ENCODE results near the gene GLYATL1. TPM values are rescaled to one million over a fixed set of nuclear protein-coding genes. Genes with fewer than 3 reads are reported as not detected.

GLYATL1 gene
- total RNA-seq, 4 donors from 2014 or later, result 3.9 TPM; not detected in 3

DNA sequence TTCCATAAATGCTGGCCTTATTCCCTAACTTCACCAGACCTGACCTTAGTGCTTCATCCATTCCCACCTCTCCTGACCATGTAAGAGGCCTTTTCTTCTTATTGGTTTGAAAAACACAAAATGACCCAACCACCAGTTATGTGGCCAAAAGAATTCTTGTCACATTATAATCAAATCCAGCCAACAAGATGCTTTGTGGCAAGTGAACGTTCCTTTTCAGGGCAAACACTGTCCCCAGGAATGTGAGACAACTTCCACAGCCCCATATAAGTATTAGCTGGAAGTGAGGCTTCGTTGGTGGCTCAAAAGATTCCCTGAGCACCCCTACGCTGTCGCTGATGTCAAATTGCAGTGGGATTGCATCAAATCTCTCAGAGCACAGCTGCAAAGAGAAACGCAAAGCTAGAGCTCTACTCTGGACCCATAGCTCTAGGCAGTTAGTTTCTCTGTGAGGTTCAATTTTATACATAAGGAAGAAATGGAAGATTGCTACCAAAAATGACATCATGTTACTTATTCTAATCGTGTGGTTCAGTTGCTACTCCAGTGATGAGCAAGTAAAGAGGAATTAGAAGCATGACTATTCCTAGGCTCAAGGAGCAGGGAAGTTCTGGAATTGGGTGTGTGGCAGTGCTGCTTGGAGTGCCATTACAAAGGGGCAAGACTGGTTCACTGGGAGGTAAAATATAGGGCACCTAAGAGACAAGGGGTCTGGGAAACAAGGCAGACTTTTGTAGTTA is 26.1 kb downstream of the GLYATL1 start:
- Histone ChIP-seq H3K36me3 (no peaks in the 10 kb centered on the region), H3K4me1 (no peaks in the 10 kb centered on the region), H3K9me3 (no peaks in the 10 kb centered on the region), H3K27me3 (peaks cover 40% of the 10 kb centered on the region), H3K27ac (no peak overlapping the region), H3K4me3 (no peak overlapping the region)
- WGBS, 2 donors (ENCODE audit: low coverage in 1 of 2), result 58 to 71% methylated on average over 1 to 6 of the region's 6 CpGs
- ATAC-seq, result no peak
- no peak for TF ChIP-seq POLR2A (IDR thresholded peaks at IDR 0.05)

DNA sequence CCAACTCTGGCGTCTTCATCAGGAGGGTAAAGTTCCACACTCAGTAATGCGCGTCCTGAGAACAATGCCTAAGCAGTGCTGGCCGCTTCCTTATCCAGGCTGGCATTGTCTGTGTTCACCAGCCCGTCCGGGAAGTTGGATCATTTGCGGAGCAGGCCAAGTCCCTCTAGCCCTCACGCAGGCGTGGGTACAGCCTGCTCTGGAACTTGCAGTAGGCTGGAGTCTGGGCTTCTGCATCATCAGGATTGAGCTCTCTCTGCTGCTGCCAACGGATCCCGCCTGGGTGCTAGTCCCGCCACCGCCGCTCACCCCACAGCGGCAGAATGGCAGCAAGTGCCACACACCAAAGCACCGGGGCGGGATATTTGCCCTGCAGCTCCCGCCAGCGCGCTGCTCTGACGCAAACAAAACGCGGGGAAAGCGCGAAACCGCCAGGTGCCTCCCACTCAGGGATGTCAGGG is 29.0 kb downstream of the GLYATL1 start:
- H3K9me3 ChIP-seq, result peaks cover 0 to 15% (median 0%) of the 10 kb centered on the region in 3 donors
- no peak overlapping the region for H3K27ac ChIP-seq
- no peaks in the 10 kb centered on the region for H3K36me3 ChIP-seq
- no peak for TF ChIP-seq POLR2AphosphoS5 (IDR thresholded peaks at IDR 0.05)
- TF ChIP-seq, protein P1, sequence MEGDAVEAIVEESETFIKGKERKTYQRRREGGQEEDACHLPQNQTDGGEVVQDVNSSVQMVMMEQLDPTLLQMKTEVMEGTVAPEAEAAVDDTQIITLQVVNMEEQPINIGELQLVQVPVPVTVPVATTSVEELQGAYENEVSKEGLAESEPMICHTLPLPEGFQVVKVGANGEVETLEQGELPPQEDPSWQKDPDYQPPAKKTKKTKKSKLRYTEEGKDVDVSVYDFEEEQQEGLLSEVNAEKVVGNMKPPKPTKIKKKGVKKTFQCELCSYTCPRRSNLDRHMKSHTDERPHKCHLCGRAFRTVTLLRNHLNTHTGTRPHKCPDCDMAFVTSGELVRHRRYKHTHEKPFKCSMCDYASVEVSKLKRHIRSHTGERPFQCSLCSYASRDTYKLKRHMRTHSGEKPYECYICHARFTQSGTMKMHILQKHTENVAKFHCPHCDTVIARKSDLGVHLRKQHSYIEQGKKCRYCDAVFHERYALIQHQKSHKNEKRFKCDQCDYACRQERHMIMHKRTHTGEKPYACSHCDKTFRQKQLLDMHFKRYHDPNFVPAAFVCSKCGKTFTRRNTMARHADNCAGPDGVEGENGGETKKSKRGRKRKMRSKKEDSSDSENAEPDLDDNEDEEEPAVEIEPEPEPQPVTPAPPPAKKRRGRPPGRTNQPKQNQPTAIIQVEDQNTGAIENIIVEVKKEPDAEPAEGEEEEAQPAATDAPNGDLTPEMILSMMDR (IDR thresholded peaks at IDR 0.05), result no peak
- H3K27me3 ChIP-seq, result peaks cover 33% of the 10 kb centered on the region
- no peak for ATAC-seq
- WGBS, 2 donors (ENCODE audit: low coverage in 1 of 2), result 36 to 58% methylated on average over 5 to 6 of the region's 26 CpGs
- H3K4me3 ChIP-seq, result no peak overlapping the region
- H3K4me1 ChIP-seq, result no peaks in the 10 kb centered on the region

DNA sequence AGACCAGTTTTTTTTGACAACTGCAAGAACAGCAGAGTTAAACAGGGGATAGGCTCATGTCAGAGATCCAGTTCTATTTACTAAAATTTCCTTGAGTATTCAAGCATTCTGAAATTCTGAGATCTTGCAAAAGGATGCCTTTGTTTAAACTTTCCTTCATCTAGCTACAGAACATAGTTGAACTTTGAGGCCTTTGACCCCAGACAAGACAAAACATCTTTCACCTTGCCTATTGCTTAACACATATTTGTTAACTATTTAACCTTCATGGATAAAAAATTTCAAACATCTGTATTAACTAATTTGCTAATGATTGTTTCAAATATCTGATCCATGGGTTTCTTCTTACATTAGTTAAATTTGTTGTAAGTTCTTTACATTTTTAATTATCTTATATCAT is 38.2 kb downstream of the GLYATL1 start:
- peaks cover 0 to 8% (median 0%) of the 10 kb centered on the region in 3 donors for H3K9me3 ChIP-seq
- no peak for ATAC-seq
- H3K27me3 ChIP-seq, result no peaks in the 10 kb centered on the region
- H3K4me3 ChIP-seq, result no peak overlapping the region
- H3K4me1 ChIP-seq, result no peaks in the 10 kb centered on the region
- no peak overlapping the region for H3K27ac ChIP-seq
- TF ChIP-seq POLR2AphosphoS5 (IDR thresholded peaks at IDR 0.05) (no peak), EP300 (IDR thresholded peaks at IDR 0.05) (no peak), POLR2A (IDR thresholded peaks at IDR 0.05) (no peak)
- TF ChIP-seq, protein P1 (IDR thresholded peaks at IDR 0.05), result no peak
- no peaks in the 10 kb centered on the region for H3K36me3 ChIP-seq

DNA sequence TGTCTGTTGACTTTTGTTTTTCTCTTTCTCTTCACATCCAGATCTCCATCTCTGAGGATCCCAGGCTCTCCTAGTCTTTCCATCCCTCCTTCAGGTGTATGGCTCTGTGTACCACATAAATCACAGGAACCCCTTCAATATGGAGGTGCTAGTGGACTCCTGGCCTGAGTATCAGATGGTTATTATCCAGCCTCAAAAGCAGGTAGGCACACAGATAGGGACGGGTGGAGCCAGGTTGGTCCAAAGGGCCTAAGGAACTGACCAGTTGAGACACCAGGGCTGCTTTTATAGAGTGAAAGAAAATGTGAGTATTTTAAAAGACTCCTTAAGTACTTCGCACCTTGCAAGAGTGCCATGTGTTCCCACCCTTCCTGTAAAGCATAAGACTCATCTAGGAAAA is 39.9 kb downstream of the GLYATL1 start:
- no peaks in the 10 kb centered on the region for H3K27me3 ChIP-seq
- TF ChIP-seq POLR2A (IDR thresholded peaks at IDR 0.05) (no peak), POLR2AphosphoS5 (IDR thresholded peaks at IDR 0.05) (no peak), EP300 (IDR thresholded peaks at IDR 0.05) (no peak)
- no peaks in the 10 kb centered on the region for H3K36me3 ChIP-seq
- no peaks in the 10 kb centered on the region for H3K9me3 ChIP-seq
- H3K27ac ChIP-seq, result no peak overlapping the region
- no peaks in the 10 kb centered on the region for H3K4me1 ChIP-seq
- ATAC-seq, result no peak
- WGBS, 2 donors (ENCODE audit: low coverage in 1 of 2), result 60 to 100% methylated on average over 1 of the region's 2 CpGs
- no peak overlapping the region for H3K4me3 ChIP-seq

DNA sequence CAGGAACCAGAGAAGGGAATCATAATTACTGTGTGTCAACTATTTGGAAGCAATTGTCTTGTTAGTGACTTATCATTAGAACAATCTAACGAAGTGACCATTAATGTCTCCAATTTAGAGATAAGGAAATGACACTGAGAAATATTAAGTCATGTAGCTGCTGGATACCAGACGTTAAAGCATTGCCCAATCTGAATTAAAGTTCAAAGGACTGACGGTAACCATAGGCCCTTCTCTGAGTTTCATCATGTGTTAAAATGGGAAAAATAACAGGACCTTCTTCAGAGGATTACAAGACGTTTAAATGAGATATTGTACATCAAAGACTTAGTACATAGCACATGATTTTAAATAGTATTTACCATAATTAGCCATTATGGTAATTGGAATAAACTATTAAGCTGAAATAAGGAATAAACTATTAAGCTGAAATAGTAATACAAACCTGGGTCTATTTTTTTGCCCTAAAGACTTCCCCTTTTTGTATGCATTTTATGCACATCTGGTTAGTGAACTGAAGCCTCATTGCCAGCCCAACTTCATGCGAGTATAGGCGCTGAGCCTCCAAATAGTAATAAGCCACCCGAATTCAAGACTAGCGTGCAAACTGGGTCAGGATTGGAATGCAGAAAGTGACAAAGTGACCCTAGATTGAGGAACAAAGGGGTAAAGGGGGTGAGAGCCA is 41.0 kb downstream of the GLYATL1 start:
- TF ChIP-seq POLR2AphosphoS5 (IDR thresholded peaks at IDR 0.05) (no peak), POLR2A (IDR thresholded peaks at IDR 0.05) (no peak), EP300 (IDR thresholded peaks at IDR 0.05) (no peak)
- TF ChIP-seq, protein P1 (IDR thresholded peaks at IDR 0.05), result no peak
- no peak for ATAC-seq
- Histone ChIP-seq H3K4me1 (no peaks in the 10 kb centered on the region), H3K9me3 (no peaks in the 10 kb centered on the region), H3K4me3 (no peak overlapping the region), H3K27ac (no peak overlapping the region), H3K27me3 (no peaks in the 10 kb centered on the region), H3K36me3 (no peaks in the 10 kb centered on the region)
- WGBS, 2 donors (ENCODE audit: low coverage in 1 of 2), result 63 to 68% methylated on average over 7 to 8 of the region's 8 CpGs

DNA sequence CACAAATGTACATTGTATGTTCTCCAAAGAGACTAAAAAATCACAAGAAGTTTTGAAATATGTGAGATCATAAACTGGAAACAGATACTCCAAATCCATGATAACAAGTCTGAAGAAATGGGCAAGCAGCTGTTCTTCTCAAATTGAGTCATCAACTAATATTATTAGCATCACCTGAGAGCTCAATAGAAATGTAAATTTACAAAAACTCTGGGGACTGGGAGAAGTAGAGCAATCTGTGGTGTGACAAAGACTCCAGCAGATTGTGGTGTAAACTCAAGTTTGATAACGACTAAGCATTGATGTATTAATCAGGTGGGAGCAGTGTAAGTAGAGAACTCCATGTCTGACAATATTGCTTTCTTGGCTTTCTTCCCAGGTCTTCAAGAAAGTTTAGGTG is 53.2 kb downstream of the GLYATL1 start:
- TF ChIP-seq, protein P1 (IDR thresholded peaks at IDR 0.05), result no peak
- no peak for TF ChIP-seq EP300 (IDR thresholded peaks at IDR 0.05)
- TF ChIP-seq POLR2A (IDR thresholded peaks at IDR 0.05), result no peak
- no peak for TF ChIP-seq POLR2AphosphoS5 (IDR thresholded peaks at IDR 0.05)
- Histone ChIP-seq H3K27me3 (no peaks in the 10 kb centered on the region), H3K36me3 (no peaks in the 10 kb centered on the region), H3K4me3 (no peak overlapping the region), H3K9me3 (no peaks in the 10 kb centered on the region), H3K27ac (no peak overlapping the region), H3K4me1 (no peaks in the 10 kb centered on the region)
- ATAC-seq, result no peak
- 80 to 86% methylated on average over 1 of the region's 1 CpG for WGBS, 2 donors (ENCODE audit: low coverage in 1 of 2)
